Liver (tissue), 9 donors: ENCODE results near the gene JRKL. TPM values are rescaled to one million over a fixed set of nuclear protein-coding genes. Genes with fewer than 3 reads are reported as not detected.

Source experiments
- DNase-seq: peaks from one replicate; pipeline ENCODE4 v3.0.0-alpha.2; 2017; ENCODE audit warnings: low spot score
- H3K27ac ChIP-seq, 2 donors: one replicate each; pipeline ENCODE4 v1.7.0; 2013; ENCODE audit warnings: inconsistent platforms in 2 of 2, low read length in 2 of 2, control low read depth in 1 of 2, low read depth in 1 of 2, mild to moderate bottlenecking in 1 of 2
- H3K27me3 ChIP-seq, 4 donors: one replicate each; pipeline versions ENCODE4 v1.6.1 to v1.7.0; 2013; ENCODE audit warnings: low read length in 3 of 4, inconsistent platforms in 1 of 4, mild to moderate bottlenecking in 1 of 4, moderate library complexity in 1 of 4; ENCODE audit not compliant: control insufficient read depth in 4 of 4, insufficient read depth in 4 of 4
- H3K36me3 ChIP-seq, 4 donors: one replicate each; pipeline versions ENCODE4 v1.6.1 to v1.7.0; 2013; ENCODE audit warnings: low read length in 3 of 4, mild to moderate bottlenecking in 3 of 4, low read depth in 1 of 4, moderate library complexity in 1 of 4; ENCODE audit not compliant: control insufficient read depth in 4 of 4, insufficient read depth in 3 of 4
- H3K4me1 ChIP-seq, 4 donors: one replicate each; pipeline versions ENCODE4 v1.6.1 to v1.7.0; 2013; ENCODE audit warnings: low read length in 3 of 4, mild to moderate bottlenecking in 3 of 4, moderate library complexity in 1 of 4; ENCODE audit not compliant: control insufficient read depth in 4 of 4, insufficient read depth in 4 of 4
- H3K4me3 ChIP-seq, 3 donors: one replicate each; pipeline versions ENCODE4 v1.6.1 to v1.7.0; 2013; ENCODE audit warnings: low read length in 3 of 3, control low read depth in 1 of 3, low read depth in 1 of 3, mild to moderate bottlenecking in 1 of 3
- H3K9ac ChIP-seq, 2 donors: one replicate each; pipeline ENCODE4 v1.7.0; 2013; ENCODE audit warnings: low read length in 2 of 2, mild to moderate bottlenecking in 2 of 2, moderate library complexity in 2 of 2, control low read depth in 1 of 2, low read depth in 1 of 2
- H3K9me3 ChIP-seq, 4 donors: one replicate each; pipeline versions ENCODE4 v1.6.1 to v1.7.0; 2013; ENCODE audit warnings: low read length in 3 of 4; ENCODE audit not compliant: control insufficient read depth in 4 of 4
- FOXA1 ChIP-seq: IDR thresholded peaks from 2 replicates; pipeline ENCODE4 v1.6.1; 2016; ENCODE audit warnings: antibody characterized with exemption
- HNF4A ChIP-seq, 2 donors: conservative IDR thresholded peaks; 2 replicates each; pipeline ENCODE4 v1.6.1; 2016; ENCODE audit warnings: antibody characterized with exemption in 2 of 2, mild to moderate bottlenecking in 2 of 2
- HNF4G ChIP-seq: IDR thresholded peaks from 2 replicates; pipeline ENCODE4 v1.6.1; 2016; ENCODE audit warnings: antibody characterized with exemption
- JUND ChIP-seq, 2 donors: IDR thresholded peaks; 2 replicates each; pipeline ENCODE4 v1.6.1; 2016; ENCODE audit warnings: antibody characterized with exemption in 2 of 2
- RAD21 ChIP-seq, 2 donors: IDR thresholded peaks; 2 replicates each; pipeline ENCODE4 v1.6.1; 2016; ENCODE audit warnings: antibody characterized with exemption in 2 of 2, mild to moderate bottlenecking in 2 of 2
- TAF1 ChIP-seq: conservative IDR thresholded peaks from 2 replicates; pipeline ENCODE4 v1.6.1; 2016; ENCODE audit warnings: antibody characterized with exemption, mild to moderate bottlenecking
- YY1 ChIP-seq: IDR thresholded peaks from 2 replicates; pipeline ENCODE4 v1.6.1; 2016; ENCODE audit warnings: antibody characterized with exemption, mild to moderate bottlenecking
- WGBS: extraction: QIAGEN DNeasy Blood & Tissue Kit; methylation state at CpG from one replicate; pipeline ENCODE4 v1.1.7; 2013; 5-methylcytosine and 5-hydroxymethylcytosine counted together
- polyA plus RNA-seq, 2 donors: library from polyadenylated mRNA; stranded (reverse) in 1 of 2; unstranded in 1 of 2; fragments of 200-250 nt in 1 of 2; fragments of >200 nt in 1 of 2; fragmentation: Nextera tagmentation in 1 of 2; extraction: Ambion mirVana in 1 of 2; gene quantifications; one replicate each; pipeline versions ENCODE4 v1.2.1 to v1.2.3, GENCODE V29; 2013 to 2015
- total RNA-seq, 2 donors: library from RNA; depleted of rRNA; stranded (reverse); fragments of >200 nt; gene quantifications; one replicate each; pipeline ENCODE4 v1.2.3, GENCODE V29; 2014
- TF ChIP-seq, protein P1 (sequence below): IDR thresholded peaks from 2 replicates; pipeline ENCODE4 v1.6.1; 2016; ENCODE audit warnings: antibody characterized with exemption, mild to moderate bottlenecking
- TF ChIP-seq, protein P2 (sequence below): IDR thresholded peaks from 2 replicates; pipeline ENCODE4 v1.6.1; 2016; ENCODE audit warnings: antibody characterized with exemption
- TF ChIP-seq, protein P3 (sequence below): fragments of 150-350 bp; IDR thresholded peaks from 2 replicates; pipeline ENCODE4 v1.5.1; 2017; ENCODE audit warnings: improper control_type of control experiment, low read depth, low read length; ENCODE audit not compliant: missing input control
- TF ChIP-seq, protein P4 (sequence below): IDR thresholded peaks from 2 replicates; pipeline ENCODE4 v1.6.1; 2016; ENCODE audit warnings: antibody characterized with exemption
- TF ChIP-seq, protein P5 (sequence below): IDR thresholded peaks from 2 replicates; pipeline ENCODE4 v1.6.1; 2016; ENCODE audit warnings: antibody characterized with exemption
- donor health status: healthy.
- donor health status: healthy.
- donor health status: healthy.
- donor health status: healthy.
- donor health status: healthy.

The JRKL gene
- total and polyA plus RNA-seq, 4 donors: 1.1 to 3.8 (median 1.6) TPM

DNA sequence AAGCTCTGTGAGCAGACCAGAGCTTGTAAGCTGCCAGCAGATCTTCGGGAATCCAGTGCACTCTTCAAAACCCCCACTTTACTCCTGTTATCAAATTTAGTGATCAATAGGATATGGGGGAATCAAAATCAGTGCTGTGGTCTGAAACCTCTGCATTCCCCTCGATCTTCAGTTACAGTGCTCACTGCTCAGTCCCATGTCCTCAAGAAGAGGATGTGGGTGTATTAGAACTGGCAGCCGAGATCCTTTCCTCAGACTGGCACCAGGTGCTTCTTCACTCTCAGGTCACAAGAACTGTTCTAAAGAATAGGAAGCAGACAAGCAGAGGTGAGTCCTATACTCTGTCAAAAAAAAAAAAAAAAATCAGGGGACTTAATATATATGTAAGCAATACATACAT, 31.5 kb upstream of the JRKL start:
- no peak for DNase-seq

DNA sequence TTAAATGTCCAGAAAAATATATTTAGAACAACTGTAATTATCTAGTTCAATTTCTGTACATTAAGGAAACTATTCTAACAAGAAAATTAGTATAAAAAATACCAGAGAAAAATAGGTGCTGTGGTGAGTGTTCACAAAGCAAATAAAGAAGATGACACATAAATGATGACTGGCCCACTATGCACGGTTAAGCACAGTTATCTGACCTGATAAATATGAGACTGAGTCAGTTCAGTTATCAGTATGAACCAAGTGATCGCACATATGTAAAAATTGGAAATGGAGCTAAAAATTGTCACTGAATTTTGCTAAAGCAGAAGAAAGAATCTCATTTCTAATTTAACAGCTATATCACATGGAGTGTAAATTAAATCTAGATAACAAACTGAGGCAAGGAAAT, 28.0 kb upstream of the JRKL start:
- Histone ChIP-seq H3K4me3 (no peak overlapping the region), H3K9me3 (no peaks in the 10 kb centered on the region), H3K27me3 (no peaks in the 10 kb centered on the region), H3K4me1 (no peaks in the 10 kb centered on the region), H3K36me3 (peaks cover 5 to 16% (median 12%) of the 10 kb centered on the region in 4 donors), H3K9ac (no peak overlapping the region), H3K27ac (no peak overlapping the region)
- DNase-seq: no peak
- TF ChIP-seq HNF4A (conservative IDR thresholded peaks at IDR 0.05): no peak
- TF ChIP-seq, protein P1, sequence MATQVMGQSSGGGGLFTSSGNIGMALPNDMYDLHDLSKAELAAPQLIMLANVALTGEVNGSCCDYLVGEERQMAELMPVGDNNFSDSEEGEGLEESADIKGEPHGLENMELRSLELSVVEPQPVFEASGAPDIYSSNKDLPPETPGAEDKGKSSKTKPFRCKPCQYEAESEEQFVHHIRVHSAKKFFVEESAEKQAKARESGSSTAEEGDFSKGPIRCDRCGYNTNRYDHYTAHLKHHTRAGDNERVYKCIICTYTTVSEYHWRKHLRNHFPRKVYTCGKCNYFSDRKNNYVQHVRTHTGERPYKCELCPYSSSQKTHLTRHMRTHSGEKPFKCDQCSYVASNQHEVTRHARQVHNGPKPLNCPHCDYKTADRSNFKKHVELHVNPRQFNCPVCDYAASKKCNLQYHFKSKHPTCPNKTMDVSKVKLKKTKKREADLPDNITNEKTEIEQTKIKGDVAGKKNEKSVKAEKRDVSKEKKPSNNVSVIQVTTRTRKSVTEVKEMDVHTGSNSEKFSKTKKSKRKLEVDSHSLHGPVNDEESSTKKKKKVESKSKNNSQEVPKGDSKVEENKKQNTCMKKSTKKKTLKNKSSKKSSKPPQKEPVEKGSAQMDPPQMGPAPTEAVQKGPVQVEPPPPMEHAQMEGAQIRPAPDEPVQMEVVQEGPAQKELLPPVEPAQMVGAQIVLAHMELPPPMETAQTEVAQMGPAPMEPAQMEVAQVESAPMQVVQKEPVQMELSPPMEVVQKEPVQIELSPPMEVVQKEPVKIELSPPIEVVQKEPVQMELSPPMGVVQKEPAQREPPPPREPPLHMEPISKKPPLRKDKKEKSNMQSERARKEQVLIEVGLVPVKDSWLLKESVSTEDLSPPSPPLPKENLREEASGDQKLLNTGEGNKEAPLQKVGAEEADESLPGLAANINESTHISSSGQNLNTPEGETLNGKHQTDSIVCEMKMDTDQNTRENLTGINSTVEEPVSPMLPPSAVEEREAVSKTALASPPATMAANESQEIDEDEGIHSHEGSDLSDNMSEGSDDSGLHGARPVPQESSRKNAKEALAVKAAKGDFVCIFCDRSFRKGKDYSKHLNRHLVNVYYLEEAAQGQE: no peak
- TF ChIP-seq FOXA1: no peak
- TF ChIP-seq YY1: no peak
- TF ChIP-seq, protein P2, sequence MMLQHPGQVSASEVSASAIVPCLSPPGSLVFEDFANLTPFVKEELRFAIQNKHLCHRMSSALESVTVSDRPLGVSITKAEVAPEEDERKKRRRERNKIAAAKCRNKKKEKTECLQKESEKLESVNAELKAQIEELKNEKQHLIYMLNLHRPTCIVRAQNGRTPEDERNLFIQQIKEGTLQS: no peak
- TF ChIP-seq, protein P3, sequence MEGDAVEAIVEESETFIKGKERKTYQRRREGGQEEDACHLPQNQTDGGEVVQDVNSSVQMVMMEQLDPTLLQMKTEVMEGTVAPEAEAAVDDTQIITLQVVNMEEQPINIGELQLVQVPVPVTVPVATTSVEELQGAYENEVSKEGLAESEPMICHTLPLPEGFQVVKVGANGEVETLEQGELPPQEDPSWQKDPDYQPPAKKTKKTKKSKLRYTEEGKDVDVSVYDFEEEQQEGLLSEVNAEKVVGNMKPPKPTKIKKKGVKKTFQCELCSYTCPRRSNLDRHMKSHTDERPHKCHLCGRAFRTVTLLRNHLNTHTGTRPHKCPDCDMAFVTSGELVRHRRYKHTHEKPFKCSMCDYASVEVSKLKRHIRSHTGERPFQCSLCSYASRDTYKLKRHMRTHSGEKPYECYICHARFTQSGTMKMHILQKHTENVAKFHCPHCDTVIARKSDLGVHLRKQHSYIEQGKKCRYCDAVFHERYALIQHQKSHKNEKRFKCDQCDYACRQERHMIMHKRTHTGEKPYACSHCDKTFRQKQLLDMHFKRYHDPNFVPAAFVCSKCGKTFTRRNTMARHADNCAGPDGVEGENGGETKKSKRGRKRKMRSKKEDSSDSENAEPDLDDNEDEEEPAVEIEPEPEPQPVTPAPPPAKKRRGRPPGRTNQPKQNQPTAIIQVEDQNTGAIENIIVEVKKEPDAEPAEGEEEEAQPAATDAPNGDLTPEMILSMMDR: no peak
- TF ChIP-seq, protein P4, sequence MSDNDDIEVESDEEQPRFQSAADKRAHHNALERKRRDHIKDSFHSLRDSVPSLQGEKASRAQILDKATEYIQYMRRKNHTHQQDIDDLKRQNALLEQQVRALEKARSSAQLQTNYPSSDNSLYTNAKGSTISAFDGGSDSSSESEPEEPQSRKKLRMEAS: no peak
- no peak for TF ChIP-seq RAD21 (IDR thresholded peaks at IDR 0.05)
- TF ChIP-seq JUND (IDR thresholded peaks at IDR 0.05): no peak
- no peak for TF ChIP-seq HNF4G
- TF ChIP-seq, protein P5, sequence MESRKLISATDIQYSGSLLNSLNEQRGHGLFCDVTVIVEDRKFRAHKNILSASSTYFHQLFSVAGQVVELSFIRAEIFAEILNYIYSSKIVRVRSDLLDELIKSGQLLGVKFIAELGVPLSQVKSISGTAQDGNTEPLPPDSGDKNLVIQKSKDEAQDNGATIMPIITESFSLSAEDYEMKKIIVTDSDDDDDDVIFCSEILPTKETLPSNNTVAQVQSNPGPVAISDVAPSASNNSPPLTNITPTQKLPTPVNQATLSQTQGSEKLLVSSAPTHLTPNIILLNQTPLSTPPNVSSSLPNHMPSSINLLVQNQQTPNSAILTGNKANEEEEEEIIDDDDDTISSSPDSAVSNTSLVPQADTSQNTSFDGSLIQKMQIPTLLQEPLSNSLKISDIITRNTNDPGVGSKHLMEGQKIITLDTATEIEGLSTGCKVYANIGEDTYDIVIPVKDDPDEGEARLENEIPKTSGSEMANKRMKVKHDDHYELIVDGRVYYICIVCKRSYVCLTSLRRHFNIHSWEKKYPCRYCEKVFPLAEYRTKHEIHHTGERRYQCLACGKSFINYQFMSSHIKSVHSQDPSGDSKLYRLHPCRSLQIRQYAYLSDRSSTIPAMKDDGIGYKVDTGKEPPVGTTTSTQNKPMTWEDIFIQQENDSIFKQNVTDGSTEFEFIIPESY: no peak
- 94% methylated on average over 2 of the region's 2 CpGs for WGBS

More for the DNA sequence above, 31.5 kb upstream of the JRKL start:
- Histone ChIP-seq H3K4me3 (no peak overlapping the region), H3K9me3 (no peaks in the 10 kb centered on the region), H3K9ac (no peak overlapping the region), H3K27ac (no peak overlapping the region), H3K36me3 (peaks cover 7 to 25% (median 16%) of the 10 kb centered on the region in 4 donors), H3K27me3 (no peaks in the 10 kb centered on the region), H3K4me1 (no peaks in the 10 kb centered on the region)
- TF ChIP-seq TAF1: no peak
- WGBS: 93% methylated on average over 3 of the region's 3 CpGs
